ENCODE measurements around the gene ARRB1.
"Not testable (repeated sequence)": the region's sequence is repeated elsewhere in the genome, so short reads cannot be mapped to it uniquely, and the experiment has no call there.

ARRB1 gene

GRCh38 chr11:75320643-75321042 is 30.8 kb downstream of the ARRB1 start:
- no peak for DNase-seq (ENCODE audit: low read depth)

- DNase-seq (ENCODE audit: low read depth) = no peak
These were observed 31.3 kb downstream of the ARRB1 start for GRCh38 chr11:75320046-75320618.

GRCh38 chr11:75319035-75319877 is 32.2 kb downstream of the ARRB1 start:
- no peak for DNase-seq (ENCODE audit: low read depth)

- DNase-seq (ENCODE audit: low read depth) = no peak
These were observed 33.9 kb downstream of the ARRB1 start for GRCh38 chr11:75317446-75318122.

- DNase-seq (ENCODE audit: low read depth) = no peak
These were observed 36.0 kb downstream of the ARRB1 start for GRCh38 chr11:75315439-75315805.

GRCh38 chr11:75314771-75315438 is 36.6 kb downstream of the ARRB1 start:
- no peak for DNase-seq (ENCODE audit: low read depth)

- DNase-seq (ENCODE audit: low read depth) = no peak
These were observed 37.8 kb downstream of the ARRB1 start for GRCh38 chr11:75313513-75314272.

- DNase-seq (ENCODE audit: low read depth) = no peak
These were observed 39.1 kb downstream of the ARRB1 start for GRCh38 chr11:75312346-75312745.

- DNase-seq (ENCODE audit: low read depth) = no peak
These were observed 39.6 kb downstream of the ARRB1 start for GRCh38 chr11:75311858-75312288.

- no peak for DNase-seq (ENCODE audit: low read depth)
These were observed 42.5 kb downstream of the ARRB1 start for GRCh38 chr11:75308986-75309385.

- DNase-seq (ENCODE audit: low read depth) = no peak
These were observed 43.3 kb downstream of the ARRB1 start for GRCh38 chr11:75308116-75308515.

GRCh38 chr11:75307058-75307457 is 44.4 kb downstream of the ARRB1 start:
- DNase-seq (ENCODE audit: low read depth) = no peak

GRCh38 chr11:75306529-75306928 is 44.9 kb downstream of the ARRB1 start:
- DNase-seq (ENCODE audit: low read depth) = no peak

GRCh38 chr11:75305993-75306392 is 45.5 kb downstream of the ARRB1 start:
- no peak for DNase-seq (ENCODE audit: low read depth)

- DNase-seq (ENCODE audit: low read depth) = no peak
These were observed 46.0 kb downstream of the ARRB1 start for GRCh38 chr11:75305452-75305851.

GRCh38 chr11:75304941-75305340 is 46.5 kb downstream of the ARRB1 start:
- not testable (repeated sequence) for DNase-seq (ENCODE audit: low read depth)

- no peak for DNase-seq (ENCODE audit: low read depth)
These were observed 47.8 kb downstream of the ARRB1 start for GRCh38 chr11:75303544-75304224.

- DNase-seq (ENCODE audit: low read depth) = no peak
These were observed 49.1 kb downstream of the ARRB1 start for GRCh38 chr11:75302371-75302770.

- DNase-seq (ENCODE audit: low read depth) = no peak
These were observed 49.7 kb downstream of the ARRB1 start for GRCh38 chr11:75301601-75302345.

GRCh38 chr11:75301131-75301530 is 50.3 kb downstream of the ARRB1 start:
- DNase-seq (ENCODE audit: low read depth) = no peak

GRCh38 chr11:75298976-75299260 is 52.5 kb downstream of the ARRB1 start:
- DNase-seq (ENCODE audit: low read depth) = no peak

Data from activated T-helper 9 cell treated with anti-CD3 and anti-CD28 coated beads, Interleukin-2, amount 50 U/mL, for 16 hours (primary cell).